ENCODE data around the gene ABHD17C.

- TF ChIP-seq, protein P1, sequence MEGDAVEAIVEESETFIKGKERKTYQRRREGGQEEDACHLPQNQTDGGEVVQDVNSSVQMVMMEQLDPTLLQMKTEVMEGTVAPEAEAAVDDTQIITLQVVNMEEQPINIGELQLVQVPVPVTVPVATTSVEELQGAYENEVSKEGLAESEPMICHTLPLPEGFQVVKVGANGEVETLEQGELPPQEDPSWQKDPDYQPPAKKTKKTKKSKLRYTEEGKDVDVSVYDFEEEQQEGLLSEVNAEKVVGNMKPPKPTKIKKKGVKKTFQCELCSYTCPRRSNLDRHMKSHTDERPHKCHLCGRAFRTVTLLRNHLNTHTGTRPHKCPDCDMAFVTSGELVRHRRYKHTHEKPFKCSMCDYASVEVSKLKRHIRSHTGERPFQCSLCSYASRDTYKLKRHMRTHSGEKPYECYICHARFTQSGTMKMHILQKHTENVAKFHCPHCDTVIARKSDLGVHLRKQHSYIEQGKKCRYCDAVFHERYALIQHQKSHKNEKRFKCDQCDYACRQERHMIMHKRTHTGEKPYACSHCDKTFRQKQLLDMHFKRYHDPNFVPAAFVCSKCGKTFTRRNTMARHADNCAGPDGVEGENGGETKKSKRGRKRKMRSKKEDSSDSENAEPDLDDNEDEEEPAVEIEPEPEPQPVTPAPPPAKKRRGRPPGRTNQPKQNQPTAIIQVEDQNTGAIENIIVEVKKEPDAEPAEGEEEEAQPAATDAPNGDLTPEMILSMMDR (IDR thresholded peaks at IDR 0.05): no peak
- no peak for TF ChIP-seq POLR2A (IDR thresholded peaks at IDR 0.05)
These were observed 16.8 kb downstream of the ABHD17C start for GRCh38 chr15:80711886-80712285.

Data from testis (tissue), 2 donors.